GM18526 (cell line): ENCODE results near the gene RBM47.

ENCODE experiments used
- POLR2A ChIP-seq: IDR thresholded peaks from 3 replicates; pipeline ENCODE4 v1.6.1; 2011; ENCODE audit not compliant: insufficient read length; ENCODE audit errors: extremely low read depth

The RBM47 gene

DNA sequence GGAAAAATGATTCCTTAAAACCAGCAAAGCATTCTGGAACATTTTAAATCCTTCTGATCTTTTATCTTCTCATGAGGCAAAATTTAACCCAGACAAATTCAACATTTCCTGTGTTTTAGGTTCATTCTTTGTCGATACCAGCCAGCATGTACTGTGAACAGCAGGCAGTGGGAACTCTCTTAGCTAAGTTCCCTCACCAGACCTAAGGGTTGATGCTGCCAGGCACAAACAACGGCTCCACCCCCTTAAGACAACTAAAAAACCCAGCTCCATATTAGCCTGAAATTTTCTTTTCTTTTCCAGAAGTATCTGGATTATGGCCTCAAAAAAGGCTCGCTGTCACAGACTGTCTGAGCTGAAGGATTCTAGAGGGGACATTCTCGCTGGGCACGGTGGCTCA, 2.4 kb upstream of the RBM47 start:
- TF ChIP-seq POLR2A = no peak

- TF ChIP-seq POLR2A = peak; percentile 23
These were observed 814 bp upstream of the RBM47 start for GRCh38 chr4:40630335-40631021.

GRCh38 chr4:40628888-40629287, 776 bp downstream of the RBM47 start:
- TF ChIP-seq POLR2A = no peak

GRCh38 chr4:40627540-40627939, 2.1 kb downstream of the RBM47 start:
- TF ChIP-seq POLR2A = no peak

- TF ChIP-seq POLR2A = no peak
These were observed 3.3 kb downstream of the RBM47 start for GRCh38 chr4:40626183-40626990.

DNA sequence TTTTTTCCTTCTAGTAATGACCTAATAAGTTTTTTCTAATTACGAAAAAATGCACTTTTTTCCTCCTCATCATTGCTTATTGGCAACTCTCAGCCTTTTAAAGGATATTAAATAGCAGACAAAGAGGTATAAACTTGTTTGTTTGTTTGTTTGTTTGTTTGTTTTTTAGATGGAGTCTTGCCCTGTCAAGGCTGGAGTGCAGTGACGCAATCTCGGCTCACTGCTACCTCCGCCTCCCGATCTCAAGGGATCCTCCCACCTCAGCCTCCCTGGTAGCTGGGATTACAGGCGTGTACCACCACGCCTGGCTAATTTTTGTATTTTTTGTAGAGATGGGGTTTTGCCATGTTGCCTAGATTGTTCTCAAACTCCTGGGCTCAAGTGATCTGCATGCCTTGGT, 6.0 kb downstream of the RBM47 start:
- TF ChIP-seq POLR2A = no peak

GRCh38 chr4:40622913-40623312, 6.8 kb downstream of the RBM47 start:
- TF ChIP-seq POLR2A = no peak

DNA sequence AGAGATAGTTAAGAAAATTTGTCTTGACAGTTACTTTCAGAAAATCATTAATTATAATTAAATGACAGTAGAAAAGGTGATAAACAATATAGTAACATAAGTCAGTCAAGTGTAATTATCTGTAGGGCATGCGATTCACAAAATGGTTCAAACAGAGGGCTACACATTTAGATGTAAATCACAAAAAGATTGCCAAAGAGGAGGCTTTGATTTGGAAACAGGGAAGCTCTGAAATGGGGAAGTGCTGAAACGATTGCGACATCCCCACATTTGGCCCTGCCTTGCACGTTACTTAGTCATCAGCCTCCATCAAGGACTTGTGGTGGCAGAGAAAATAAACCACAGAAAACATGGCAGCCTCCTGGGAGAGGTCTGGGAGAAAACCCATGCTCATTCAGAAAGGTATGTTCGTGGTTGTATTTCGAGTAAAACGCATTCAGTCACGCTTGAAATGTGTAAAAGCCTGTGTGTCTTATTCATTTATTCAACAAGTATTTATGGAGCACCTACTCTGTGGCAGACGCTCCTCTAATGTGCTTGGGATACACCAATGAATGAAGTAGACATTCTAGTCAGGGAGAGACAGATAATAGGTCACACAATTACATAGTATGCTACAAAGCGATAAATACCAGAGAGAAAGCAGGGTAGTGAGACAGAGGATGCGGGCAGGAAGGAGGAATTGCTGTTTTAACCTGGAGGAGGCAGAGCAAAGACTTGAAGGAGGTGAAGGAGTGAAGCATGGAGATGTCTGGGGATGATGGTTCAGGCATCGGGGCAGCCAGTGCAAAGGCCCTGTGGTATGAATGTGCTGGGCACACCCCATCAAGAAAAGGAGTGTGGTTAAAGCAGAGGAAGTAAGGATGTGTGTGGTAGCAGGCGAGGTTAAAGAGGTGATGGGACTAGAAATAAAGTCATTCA, 7.8 kb downstream of the RBM47 start:
- TF ChIP-seq POLR2A = no peak

DNA sequence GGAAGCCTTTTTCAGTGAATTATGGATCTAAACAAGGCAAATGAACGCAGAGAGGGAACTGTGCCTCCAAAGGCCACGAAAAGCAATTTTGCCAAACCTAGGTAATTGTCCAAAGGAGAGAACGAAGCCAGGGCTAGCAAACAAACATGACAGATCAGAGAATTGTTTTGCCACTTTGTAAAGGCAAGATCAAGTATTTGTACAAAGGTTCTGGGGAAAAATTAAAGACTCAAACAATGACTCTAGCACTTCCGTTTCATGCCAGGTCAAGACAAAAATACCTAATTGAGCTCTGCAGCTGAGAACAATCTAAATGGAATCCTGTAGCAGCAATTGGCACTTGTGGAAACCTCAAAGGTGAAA, 8.5 kb downstream of the RBM47 start:
- TF ChIP-seq POLR2A = no peak

DNA sequence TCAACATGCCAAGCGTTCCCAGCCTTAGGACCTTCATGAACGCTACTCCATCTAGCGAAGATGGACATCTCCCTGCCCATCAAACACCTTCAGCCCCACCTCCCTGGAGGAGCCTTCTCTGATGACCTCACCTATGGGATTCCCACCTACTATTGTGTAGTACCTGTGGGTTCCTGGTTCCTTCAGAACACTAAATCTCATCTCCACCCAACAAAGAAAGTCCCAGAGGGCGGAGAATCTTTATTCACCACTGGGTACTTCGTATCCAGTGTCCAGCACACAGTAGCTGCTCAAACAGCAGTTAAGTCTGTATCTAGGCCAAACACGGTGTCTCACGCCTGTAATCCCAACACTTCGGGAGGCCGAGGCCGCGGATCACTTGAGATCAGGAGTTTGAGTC, 10.1 kb downstream of the RBM47 start:
- TF ChIP-seq POLR2A = no peak

GRCh38 chr4:40617872-40618271, 11.8 kb downstream of the RBM47 start:
- no peak for TF ChIP-seq POLR2A

GRCh38 chr4:40614031-40614430, 15.6 kb downstream of the RBM47 start:
- no peak for TF ChIP-seq POLR2A

- TF ChIP-seq POLR2A = no peak
These were observed 16.2 kb downstream of the RBM47 start for GRCh38 chr4:40613456-40613855.

DNA sequence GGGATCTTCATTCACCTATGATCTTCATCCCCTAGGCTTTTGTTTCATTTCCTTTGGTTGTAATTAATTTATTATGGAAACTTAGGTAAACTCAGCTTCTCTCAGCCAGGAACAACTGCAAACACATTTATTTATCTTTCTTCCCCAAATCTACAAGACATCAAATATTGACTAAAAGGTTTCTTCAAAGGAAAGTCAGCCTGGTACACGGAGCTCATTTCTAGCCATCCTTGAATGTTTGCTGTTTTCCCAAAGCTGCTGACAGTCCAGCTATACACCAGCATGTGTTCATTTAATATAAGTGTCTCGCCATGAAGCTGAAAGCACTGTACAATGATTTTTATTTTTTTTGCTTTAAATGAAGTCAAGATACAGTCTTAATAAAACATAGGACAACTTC, 16.8 kb downstream of the RBM47 start:
- no peak for TF ChIP-seq POLR2A

DNA sequence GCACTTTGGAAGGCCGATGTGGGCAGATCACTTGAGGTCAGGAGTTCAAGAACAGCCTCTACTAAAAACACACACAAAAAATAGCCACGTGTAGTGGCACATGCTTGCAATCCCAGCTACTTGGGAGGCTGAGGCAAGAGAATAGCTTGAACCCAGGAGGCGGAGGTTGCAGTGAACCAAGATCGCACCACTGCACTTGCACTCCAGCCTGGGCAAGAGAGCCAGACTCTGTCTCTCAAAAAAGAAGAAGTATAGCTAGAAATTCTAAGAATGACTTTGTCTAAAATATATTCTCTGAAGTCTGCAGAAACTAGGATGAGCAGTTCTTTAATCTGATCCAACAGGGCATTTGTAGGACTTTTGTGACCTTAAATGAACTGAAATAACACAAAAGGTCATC, 17.4 kb downstream of the RBM47 start:
- no peak for TF ChIP-seq POLR2A

DNA sequence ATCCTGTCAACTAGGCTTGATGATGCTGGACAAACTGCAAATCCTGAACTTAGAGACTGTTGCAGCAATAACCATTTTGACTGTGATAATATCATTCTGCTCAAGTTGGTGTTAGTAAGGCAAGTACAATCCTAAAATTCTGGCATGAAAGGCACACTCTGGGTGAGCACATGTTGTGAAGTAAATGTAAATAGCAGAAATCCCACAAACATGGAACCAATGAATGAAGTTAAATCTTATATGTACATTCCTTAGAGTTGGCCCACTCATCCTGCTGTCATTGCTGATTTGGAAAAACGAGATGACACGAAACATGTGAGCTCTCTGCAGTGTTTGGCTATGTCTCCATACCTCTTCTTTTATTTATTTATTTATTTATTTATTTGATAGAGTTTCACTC, 21.0 kb downstream of the RBM47 start:
- no peak for TF ChIP-seq POLR2A
